GM12801 (cell line): ENCODE data around the gene HDHD5.

ENCODE experiments used
- TF ChIP-seq, protein P1 (sequence below): IDR thresholded peaks from one replicate; pipeline ENCODE4 v1.5.1; 2011; ENCODE audit warnings: control low read depth; ENCODE audit not compliant: insufficient read length; ENCODE audit errors: extremely low read depth

HDHD5 gene

DNA sequence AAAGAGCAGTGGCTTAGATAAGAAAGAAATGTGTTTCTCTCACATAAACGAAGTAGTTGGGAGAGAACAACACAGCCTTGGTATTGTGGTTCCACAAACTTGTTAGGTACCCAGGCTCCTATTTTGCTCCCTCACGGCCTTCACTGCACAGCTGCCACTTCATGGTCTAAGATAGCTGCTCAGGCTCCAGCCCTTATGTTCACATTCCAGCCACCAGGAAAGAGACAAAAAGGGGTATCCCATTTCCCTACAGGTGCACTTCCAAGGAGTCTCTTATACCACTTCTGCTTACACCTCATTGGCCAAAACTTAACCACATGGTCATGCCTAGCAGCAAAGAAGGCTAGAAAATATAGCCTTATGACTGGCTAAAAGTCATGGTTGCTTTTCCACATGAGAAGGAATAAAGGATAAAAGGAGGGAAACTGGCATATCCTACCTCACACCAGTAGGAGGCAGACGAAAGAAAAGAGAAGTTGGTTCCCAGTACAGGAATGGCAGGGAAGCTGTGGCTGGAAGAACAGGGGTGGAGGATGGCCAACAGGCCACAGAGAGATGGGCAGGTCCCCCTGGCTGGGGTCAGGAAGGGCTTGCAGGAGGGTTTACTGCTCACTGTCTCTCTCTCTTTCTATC, 5.4 kb upstream of the HDHD5 start:
- TF ChIP-seq, protein P1, sequence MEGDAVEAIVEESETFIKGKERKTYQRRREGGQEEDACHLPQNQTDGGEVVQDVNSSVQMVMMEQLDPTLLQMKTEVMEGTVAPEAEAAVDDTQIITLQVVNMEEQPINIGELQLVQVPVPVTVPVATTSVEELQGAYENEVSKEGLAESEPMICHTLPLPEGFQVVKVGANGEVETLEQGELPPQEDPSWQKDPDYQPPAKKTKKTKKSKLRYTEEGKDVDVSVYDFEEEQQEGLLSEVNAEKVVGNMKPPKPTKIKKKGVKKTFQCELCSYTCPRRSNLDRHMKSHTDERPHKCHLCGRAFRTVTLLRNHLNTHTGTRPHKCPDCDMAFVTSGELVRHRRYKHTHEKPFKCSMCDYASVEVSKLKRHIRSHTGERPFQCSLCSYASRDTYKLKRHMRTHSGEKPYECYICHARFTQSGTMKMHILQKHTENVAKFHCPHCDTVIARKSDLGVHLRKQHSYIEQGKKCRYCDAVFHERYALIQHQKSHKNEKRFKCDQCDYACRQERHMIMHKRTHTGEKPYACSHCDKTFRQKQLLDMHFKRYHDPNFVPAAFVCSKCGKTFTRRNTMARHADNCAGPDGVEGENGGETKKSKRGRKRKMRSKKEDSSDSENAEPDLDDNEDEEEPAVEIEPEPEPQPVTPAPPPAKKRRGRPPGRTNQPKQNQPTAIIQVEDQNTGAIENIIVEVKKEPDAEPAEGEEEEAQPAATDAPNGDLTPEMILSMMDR, result no peak

DNA sequence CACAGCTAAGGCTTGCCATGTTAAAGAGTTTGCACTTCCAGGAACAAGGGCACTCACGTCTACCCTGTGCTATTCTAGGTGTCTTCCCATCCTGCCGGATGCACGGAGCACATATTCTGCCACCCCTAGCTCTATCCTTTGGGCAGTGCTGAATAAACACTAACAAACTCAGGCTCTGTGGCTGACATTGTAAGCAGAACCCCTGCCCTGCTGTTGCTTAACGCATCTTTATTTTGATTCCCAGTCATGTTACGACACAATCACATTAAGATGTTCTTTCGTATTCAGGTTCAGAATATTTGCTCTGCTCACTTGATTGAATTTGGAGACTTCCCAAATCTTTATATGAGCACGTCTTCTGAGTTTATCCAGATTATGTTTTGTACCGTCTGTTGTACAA, 3.7 kb upstream of the HDHD5 start:
- TF ChIP-seq, protein P1, result no peak

DNA sequence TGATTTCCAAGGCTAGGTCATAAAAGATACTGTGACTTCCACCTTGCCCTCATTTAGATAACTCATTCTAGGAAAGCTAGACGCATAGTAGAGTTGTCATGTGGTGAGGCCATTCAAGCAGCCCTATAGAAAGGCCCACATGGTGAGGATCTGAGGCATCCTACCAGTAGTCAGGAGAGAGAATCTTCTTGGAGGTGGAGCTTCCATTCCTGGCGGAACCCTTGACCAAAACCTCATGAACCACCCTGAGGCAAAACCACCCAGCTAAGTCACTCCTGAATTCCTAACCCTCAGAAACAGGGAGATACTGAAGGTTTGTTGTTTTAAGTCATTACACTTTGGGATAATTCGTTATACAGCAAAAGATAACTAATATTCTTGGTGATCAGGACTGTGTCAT, 2.9 kb upstream of the HDHD5 start:
- TF ChIP-seq, protein P1, result no peak

DNA sequence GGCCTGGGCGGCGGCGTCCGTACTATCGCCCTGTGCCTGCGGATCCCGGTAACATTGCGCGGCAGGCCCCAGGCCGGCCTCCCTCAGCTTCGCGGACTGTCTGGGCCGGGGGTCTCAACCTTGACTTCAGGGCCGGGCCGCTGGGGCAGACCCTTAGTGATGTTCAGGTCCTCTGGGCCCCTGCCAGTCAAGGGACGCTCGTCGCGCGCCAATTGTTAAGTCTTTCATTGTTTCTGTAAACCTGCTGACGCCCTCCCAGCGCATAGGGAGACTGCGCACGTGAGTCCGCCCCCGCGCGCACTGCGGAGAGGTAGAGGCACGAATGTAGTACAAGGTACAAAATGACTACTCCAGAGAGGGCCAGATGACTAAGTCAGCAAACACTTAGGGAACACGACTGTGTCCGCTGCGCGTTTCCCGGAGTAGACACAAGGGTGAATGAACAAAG, 451 bp upstream of the HDHD5 start:
- TF ChIP-seq, protein P1, result no peak

DNA sequence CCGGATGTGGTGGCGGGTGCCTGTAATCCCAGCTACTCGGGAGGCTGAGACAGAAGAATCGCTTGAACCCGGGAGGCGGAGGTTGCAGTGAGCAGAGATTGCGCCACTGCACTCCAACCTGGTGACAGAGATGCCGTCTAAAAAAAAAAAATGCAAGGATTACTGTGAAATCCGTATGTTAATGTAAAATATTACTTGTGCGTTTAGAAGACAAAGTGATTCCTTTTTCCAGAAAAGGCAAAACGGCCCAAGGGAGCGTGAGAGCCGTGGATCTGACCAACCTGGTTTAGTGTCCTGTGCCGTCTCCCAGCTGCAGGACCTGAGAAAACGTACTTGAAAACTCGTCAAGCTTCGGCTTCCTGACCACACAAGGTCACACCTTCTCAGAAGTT, 905 bp downstream of the HDHD5 start:
- TF ChIP-seq, protein P1, result no peak

DNA sequence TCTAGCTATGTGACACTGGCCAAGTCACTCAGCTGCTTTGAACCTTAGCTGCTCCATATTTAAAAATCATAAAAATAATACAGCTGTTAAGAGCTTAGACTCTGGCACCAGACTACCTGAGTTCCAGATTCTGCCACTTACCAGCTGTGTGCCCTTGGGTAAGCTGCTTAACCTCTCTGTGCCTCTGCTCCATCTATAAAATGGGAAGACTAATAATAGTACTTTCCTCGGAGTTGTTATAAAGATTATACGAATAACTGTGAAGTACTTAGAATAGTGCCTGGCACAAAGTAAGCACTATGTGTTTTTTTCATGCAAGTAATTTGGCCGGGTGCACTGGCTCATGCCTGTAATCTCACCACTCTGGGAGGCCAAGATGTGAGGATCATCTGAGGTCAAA, 1.4 kb downstream of the HDHD5 start:
- TF ChIP-seq, protein P1, result no peak

DNA sequence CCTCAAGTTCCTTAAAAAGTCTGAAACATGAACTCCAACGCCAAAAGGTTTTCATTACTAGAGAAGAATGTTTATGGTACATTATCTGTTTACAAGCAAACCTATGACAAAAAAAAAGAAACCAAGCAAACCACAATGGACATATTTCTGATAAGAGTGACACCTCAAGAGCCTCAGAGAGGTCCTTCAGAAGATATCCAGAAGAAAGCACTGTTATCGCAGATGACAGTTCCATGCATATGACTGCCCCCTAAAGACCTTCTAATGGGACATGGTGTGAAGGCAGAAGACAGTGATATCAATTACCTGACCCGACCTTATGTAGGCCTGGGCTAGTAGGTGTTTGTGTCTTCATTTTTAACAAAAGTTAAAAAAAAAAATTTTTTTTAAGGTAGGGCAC, 3.1 kb downstream of the HDHD5 start:
- TF ChIP-seq, protein P1, result no peak
